SKM-1 (cell line): ENCODE measurements around the gene ZNHIT6.

ENCODE experiments used
- DNase-seq: peaks from one replicate; lab custom pipeline; 2025; ENCODE audit not compliant: unreplicated experiment; lab: John Stamatoyannopoulos, UW

Gene ZNHIT6

DNA sequence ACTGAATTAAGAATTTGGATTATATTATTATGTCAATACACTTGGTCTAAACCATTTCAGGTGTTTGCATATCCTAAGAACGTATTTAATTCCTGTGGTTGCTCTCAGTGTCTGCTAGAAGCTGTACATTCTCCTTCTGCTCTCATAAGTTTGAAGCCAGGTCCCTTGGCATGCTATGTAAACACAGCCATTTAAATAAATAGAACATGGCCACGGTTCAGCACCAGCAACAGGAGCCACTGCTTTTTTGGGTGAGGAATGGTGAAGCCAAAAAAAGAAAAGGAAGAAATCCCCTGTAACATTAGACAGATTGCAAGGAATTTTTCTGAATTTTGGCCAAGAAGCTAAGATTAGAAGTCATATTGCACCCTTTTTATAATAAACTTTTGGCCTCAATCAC is 108.6 kb downstream of the ZNHIT6 start:
- no peak for DNase-seq
